HUES6 (cell line): Measurements from ENCODE around the gene TNIK.

Experiments used
- H3K27ac ChIP-seq: 2 replicates; pipeline ENCODE4 v1.7.0; 2013; ENCODE audit warnings: low read depth, mild to moderate bottlenecking, low read length, inconsistent platforms
- H3K27me3 ChIP-seq: 2 replicates; pipeline ENCODE4 v1.6.1; 2013; ENCODE audit warnings: low read length; ENCODE audit not compliant: control insufficient read depth, insufficient read depth
- H3K36me3 ChIP-seq: 2 replicates; pipeline ENCODE4 v1.6.1; 2013; ENCODE audit warnings: low read length; ENCODE audit not compliant: control insufficient read depth, insufficient read depth
- H3K4me1 ChIP-seq: 2 replicates; pipeline ENCODE4 v1.6.1; 2013; ENCODE audit warnings: low read length; ENCODE audit not compliant: control insufficient read depth, insufficient read depth
- H3K4me3 ChIP-seq: 2 replicates; pipeline ENCODE4 v1.5.1; 2013; ENCODE audit warnings: low read depth, low read length
- H3K9ac ChIP-seq: one replicate; pipeline ENCODE4 v1.6.1; 2013; ENCODE audit warnings: mild to moderate bottlenecking, low read length
- H3K9me3 ChIP-seq: 2 replicates; pipeline ENCODE4 v1.6.1; 2013; ENCODE audit warnings: low read depth, low read length; ENCODE audit not compliant: control insufficient read depth, insufficient read depth

The TNIK gene

GRCh38 chr3:171362575-171362974 is 97.6 kb downstream of the TNIK start:
- Histone ChIP-seq H3K36me3 (no peaks in the 10 kb centered on the region), H3K9me3 (no peaks in the 10 kb centered on the region), H3K27ac (no peak overlapping the region), H3K27me3 (no peaks in the 10 kb centered on the region), H3K4me3 (no peak overlapping the region), H3K9ac (no peak overlapping the region), H3K4me1 (no peaks in the 10 kb centered on the region)

- Histone ChIP-seq H3K27me3 (no peaks in the 10 kb centered on the region), H3K9ac (no peak overlapping the region), H3K4me1 (peaks cover 11% of the 10 kb centered on the region; the same call in 1 of the 2 replicates), H3K36me3 (no peaks in the 10 kb centered on the region), H3K4me3 (no peak overlapping the region), H3K9me3 (no peaks in the 10 kb centered on the region), H3K27ac (no peak overlapping the region)
These were observed 101.4 kb downstream of the TNIK start for GRCh38 chr3:171358881-171359198.

DNA sequence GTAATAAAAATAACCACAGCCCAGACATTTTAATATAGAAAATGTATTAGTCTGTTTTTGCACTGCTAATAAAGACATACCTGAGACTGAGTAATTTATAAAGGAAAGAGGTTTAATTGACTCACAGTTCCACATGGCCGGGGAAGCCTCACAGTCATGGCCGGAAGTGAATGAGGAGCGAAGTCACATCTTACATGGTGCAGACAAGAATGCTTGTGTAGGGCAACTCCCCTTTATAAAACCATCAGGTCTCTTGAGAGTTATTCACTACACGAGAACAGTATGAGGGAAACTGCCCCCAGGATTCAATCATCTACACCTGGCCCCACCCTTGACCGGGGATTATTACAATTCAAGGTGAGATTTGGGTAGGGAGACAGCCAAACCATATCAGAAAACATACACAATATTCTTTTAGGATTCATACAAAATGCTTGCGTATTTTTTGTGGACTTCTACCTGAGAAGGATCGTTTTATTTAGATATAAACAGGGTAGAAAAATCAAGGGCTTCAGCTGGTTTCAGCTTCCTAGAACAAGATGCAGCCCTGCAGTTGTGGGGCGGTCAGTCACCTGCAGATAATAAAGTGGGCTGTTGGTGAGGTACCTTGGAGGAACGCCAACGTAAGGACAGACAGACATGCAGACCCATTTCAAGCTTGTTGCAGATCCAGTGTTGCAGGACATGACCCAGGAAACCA is 101.9 kb downstream of the TNIK start:
- Histone ChIP-seq H3K9me3 (no peaks in the 10 kb centered on the region), H3K27ac (no peak overlapping the region), H3K4me1 (peaks cover 11% of the 10 kb centered on the region; the same call in 1 of the 2 replicates), H3K9ac (no peak overlapping the region), H3K27me3 (no peaks in the 10 kb centered on the region), H3K4me3 (no peak overlapping the region), H3K36me3 (no peaks in the 10 kb centered on the region)

- Histone ChIP-seq H3K4me1 (peaks cover 16% of the 10 kb centered on the region), H3K4me3 (no peak overlapping the region), H3K36me3 (no peaks in the 10 kb centered on the region), H3K9me3 (no peaks in the 10 kb centered on the region), H3K27ac (no peak overlapping the region), H3K27me3 (no peaks in the 10 kb centered on the region), H3K9ac (no peak overlapping the region)
These were observed 102.5 kb downstream of the TNIK start for GRCh38 chr3:171357721-171358120.

GRCh38 chr3:171356251-171356650 is 104.0 kb downstream of the TNIK start:
- Histone ChIP-seq H3K9ac (no peak overlapping the region), H3K27ac (no peak overlapping the region), H3K4me1 (peaks cover 23% of the 10 kb centered on the region)

DNA sequence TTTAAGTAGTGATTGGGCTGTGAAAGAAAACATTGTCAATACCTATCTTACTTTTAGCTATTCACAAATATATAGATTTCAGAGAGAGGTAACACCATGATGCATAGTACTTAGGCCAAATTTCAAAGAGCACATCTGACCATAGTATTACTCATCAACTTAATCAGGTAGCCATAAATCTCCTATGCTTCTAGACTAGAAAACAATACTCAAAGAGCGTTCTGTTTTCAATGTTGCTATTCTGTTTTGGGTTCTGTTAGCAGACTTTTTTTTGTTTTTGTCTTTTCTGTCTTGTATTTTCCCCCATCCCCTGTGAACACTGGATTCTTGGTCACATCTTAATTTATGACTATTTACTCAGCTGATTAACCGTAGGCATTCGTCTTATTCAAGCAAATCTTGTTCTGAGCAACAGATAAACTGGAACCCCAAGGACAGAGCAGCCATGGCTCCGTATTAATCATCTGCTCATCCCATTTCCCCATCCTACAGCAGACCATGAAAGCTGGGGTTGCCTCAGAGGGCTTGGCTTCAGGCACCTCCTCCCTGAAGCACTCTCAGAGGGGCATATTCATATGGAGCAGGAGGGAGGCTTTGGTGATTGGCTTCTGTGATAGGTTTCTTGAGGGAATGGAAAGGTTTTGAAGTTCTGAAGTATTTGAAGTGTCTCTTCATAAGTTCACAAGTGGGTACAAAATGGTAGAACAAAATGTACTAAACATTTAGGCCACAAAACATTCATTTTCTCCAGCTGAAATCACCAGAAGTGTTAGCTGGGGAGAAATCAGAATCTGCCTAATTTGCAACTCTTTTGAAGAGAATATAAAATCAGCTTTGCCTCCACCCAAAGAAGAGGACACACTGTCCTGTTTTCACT is 105.3 kb downstream of the TNIK start:
- H3K9me3 ChIP-seq: no peaks in the 10 kb centered on the region
- H3K9ac ChIP-seq: no peak overlapping the region
- H3K4me3 ChIP-seq: no peak overlapping the region
- H3K27me3 ChIP-seq: no peaks in the 10 kb centered on the region
- H3K36me3 ChIP-seq: no peaks in the 10 kb centered on the region
- H3K27ac ChIP-seq: no peak overlapping the region
- H3K4me1 ChIP-seq: peaks cover 23% of the 10 kb centered on the region

More at GRCh38 chr3:171356251-171356650, 104.0 kb downstream of the TNIK start:
- Histone ChIP-seq H3K4me3 (no peak overlapping the region), H3K36me3 (no peaks in the 10 kb centered on the region), H3K27me3 (no peaks in the 10 kb centered on the region), H3K9me3 (no peaks in the 10 kb centered on the region)

- H3K9ac ChIP-seq: no peak overlapping the region
These were observed 106.0 kb downstream of the TNIK start for GRCh38 chr3:171354049-171354705.

DNA sequence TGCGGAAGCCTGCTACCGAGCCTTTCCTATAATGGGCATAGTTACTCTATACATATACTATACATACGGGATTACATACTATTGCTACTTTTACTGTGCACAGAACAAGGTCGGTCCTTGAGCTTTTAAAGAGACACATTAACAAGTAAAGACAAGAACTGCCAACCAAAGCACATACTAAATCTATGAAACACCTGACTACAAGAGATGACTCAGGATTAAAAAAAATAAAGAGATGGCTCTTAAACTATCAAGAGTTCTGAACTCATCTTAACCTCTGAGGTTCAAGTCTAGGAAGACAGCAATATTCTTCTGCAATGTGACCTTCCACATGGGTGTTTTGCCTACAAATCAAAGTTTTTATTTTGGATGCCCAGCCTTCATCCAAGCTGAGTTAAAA is 106.8 kb downstream of the TNIK start:
- no peaks in the 10 kb centered on the region for H3K27me3 ChIP-seq
- H3K4me3 ChIP-seq: no peak overlapping the region
- H3K4me1 ChIP-seq: peaks cover 29% of the 10 kb centered on the region

More at GRCh38 chr3:171354049-171354705, 106.0 kb downstream of the TNIK start:
- no peak overlapping the region for H3K4me3 ChIP-seq
- H3K27me3 ChIP-seq: no peaks in the 10 kb centered on the region
- H3K36me3 ChIP-seq: no peaks in the 10 kb centered on the region
- H3K4me1 ChIP-seq: peaks cover 28% of the 10 kb centered on the region
- no peak overlapping the region for H3K27ac ChIP-seq
- H3K9me3 ChIP-seq: no peaks in the 10 kb centered on the region

DNA sequence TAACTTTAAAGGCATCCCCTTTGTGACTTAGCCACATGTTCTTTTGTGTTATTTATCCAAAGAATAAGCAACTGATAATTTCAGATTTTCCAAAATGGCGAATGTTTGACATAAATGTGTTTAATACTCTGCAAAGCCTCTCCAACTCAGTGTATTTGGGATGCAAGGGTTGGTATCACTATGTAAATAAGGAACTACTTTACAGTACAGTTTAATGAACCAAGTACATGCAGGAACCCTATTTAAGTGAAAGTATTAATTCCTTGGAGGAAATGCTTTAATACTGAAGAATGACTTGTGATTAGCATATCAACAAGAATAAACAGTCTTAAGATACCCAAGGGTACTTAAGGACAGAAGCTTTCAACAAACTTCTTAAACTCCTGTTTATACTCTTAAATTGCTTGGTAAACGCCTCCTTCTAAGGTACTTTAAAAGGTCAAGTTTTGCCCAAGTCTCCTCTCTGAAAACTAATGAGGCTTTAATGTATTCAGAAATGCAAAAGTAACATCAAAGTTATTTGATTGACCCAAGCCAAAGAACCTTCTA is 107.7 kb downstream of the TNIK start:
- Histone ChIP-seq H3K4me1 (peaks cover 38% of the 10 kb centered on the region), H3K9ac (no peak overlapping the region), H3K36me3 (no peaks in the 10 kb centered on the region), H3K4me3 (no peak overlapping the region), H3K9me3 (no peaks in the 10 kb centered on the region), H3K27ac (no peak overlapping the region), H3K27me3 (no peaks in the 10 kb centered on the region)

More for the DNA sequence above, 106.8 kb downstream of the TNIK start:
- Histone ChIP-seq H3K9ac (no peak overlapping the region), H3K36me3 (no peaks in the 10 kb centered on the region), H3K9me3 (no peaks in the 10 kb centered on the region), H3K27ac (no peak overlapping the region)

GRCh38 chr3:171351676-171352075 is 108.5 kb downstream of the TNIK start:
- Histone ChIP-seq H3K4me3 (no peak overlapping the region), H3K9ac (no peak overlapping the region), H3K27ac (no peak overlapping the region)

More at GRCh38 chr3:171351676-171352075, 108.5 kb downstream of the TNIK start:
- Histone ChIP-seq H3K27me3 (no peaks in the 10 kb centered on the region), H3K9me3 (no peaks in the 10 kb centered on the region), H3K36me3 (no peaks in the 10 kb centered on the region), H3K4me1 (peaks cover 46% of the 10 kb centered on the region)
